HuH-7 (cell line): Measurements from ENCODE around the gene ZMYM3.
"Not testable (repeated sequence)": the region's sequence is repeated elsewhere in the genome, so short reads cannot be mapped to it uniquely, and the experiment has no call there.

ENCODE experiments used
- DNase-seq: peaks from one replicate; pipeline ENCODE4 v3.0.0; 2011; ENCODE audit warnings: low spot score

ZMYM3 gene

DNA sequence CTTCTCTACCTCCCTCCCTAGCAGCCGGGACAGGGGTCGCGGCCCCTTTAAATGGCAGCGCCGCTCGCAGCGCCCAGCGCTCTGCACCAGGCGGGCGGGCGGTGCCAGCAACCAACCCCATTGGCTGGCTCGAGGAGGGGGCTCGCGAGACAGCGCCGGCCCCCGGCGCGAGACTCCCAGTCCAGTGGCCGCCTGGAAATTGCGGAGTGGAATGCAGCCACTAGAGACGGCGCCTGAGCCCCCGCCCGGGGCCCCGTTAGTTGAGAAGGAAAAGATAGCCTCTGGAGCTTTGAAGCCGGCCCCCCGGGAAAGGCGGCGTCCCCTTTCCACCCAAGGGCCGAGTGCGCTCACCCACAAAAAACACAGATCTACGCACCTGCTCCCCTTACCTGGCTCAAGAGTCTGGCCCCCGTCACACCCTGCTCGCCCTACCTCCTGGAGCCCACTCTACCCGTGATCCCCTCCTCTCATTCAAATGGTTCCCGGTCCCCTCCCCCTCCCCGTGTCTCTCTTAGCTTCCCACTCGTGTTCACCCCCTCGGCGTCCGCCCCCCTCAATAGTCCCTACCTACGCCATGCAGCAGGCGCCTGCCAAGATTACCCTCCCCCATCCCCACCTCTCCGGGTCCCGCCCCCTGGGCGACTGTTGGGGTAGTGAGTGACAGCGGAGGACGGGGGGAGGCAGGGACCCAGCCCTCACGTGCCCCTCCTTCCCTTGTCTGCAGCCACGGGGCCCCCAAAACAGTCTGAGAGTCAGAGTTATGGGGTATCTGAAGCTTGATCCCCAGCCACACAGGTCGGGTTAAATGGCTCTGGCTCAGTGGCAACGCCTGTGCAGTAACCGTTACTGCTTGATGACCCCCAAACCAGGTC is at the start of gene ZMYM3:
Gene ZMYM3 (minus strand): TSS at position 49 of the 872 bp plus-strand sequence. CDS start 885 bp downstream, outside the sequence.
- DNase-seq = peak; percentile 88

DNA sequence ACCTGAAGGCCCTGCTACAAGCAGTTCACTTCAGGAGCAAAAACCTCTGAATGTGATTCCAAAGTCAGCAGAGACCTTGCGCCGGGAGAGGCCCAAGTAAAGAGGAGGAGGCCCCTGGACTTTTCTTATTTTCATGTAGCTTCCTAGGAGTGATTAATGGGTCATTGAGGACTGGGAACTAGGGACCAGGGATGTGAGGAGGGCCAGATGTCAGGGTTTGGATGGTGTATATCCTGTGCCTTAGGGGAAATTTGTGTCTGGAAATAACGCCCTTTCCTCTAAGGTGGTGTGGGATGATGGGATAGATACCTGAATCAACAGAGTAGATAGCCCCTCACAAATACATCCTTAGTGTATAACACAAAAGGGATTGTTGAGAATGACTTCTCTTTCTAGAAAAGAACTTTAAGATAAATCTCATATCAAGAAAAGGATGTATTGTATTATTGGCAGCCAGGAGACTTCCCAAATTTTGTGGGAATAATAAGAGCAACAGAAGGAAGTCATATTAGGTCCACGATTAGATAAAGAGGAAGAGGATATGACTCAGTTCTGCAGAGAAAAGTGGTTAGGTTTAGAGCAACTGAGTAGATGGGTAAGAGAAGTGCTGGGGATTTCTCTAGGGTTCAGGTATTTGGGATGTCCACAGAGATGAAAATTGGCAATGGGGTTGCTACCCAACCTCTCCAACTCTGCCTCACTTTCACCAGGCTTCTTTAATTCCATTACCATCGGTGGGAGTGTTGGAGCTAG is 48.7 kb upstream of the ZMYM3 start:
- DNase-seq = no peak

DNA sequence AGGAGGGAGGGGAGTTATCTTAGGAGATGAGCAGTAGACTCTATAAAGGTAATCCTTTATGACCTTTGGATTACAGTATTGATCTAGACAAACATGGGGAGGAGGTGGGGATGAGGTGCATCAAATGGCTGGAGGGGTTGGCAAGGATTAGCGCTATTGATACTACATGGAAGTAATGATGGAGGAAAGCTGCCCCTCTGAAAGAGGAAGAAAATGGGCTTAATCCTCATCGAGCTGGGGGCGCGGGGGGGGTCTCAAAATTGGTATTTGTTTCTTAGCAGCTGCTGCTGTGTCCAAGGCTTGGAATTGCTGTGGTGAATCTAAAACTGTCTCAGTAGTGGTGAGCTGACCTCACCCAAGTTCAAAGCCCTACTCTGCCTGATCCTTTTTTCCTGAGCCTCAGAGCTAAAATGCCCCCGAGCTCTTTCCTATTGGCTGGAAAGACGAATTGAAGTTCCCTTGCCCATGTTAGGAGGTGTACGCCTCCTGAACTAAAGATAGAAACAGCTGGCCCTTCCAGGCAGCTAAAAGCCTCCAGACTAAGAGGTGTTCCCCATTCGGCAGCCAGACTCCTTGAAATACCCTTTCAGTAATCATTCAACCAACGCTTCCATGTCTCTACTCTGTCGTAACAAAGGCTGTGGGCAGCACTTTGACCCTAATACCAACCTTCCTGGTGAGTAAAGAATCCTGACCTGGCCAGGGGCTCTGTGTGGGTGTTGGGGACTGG is 47.4 kb upstream of the ZMYM3 start, which contains the start of gene ITGB1BP2:
Gene ITGB1BP2 (plus strand): TSS at position 556 of the 730 bp plus-strand sequence. CDS start 57 bp downstream, at position 613.
- peak; percentile 22 for DNase-seq

DNA sequence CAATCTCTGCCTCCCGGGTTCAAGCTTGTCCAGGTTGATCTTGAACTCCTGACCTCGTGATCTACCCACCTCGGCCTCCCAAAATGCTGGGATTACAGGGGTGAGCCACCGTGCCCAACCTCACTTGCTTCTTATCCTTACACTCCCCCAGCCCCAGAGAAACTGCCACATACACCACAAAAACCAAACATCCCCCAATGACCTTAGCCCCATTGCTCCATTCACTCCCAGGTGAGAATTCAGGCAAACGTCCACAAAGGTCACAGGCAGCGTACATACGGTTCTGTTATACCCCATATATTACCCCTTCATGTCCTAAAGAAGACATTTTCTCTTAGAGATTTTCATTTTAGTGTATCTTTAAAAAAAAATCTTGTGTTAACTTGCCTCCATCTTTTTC is 46.6 kb upstream of the ZMYM3 start:
- DNase-seq = not testable (repeated sequence)

DNA sequence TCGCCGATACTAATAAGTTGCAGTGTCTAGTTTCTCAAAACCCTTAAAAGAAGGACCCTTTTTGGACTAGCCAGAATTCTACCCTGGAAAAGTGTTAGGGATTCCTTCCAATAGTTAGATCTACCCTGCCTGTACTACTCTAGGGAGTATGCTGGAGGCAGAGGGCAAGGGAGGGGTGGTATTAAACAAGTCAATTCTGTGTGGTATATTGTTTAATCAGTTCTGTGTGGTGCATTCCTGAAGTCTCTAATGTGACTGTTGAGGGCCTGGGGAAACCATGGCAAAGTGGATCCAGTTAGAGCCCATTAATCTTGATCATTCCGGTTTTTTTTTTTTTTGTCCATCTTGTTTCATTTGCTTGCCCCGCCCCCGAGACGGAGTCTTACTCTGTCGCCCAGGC is 46.1 kb upstream of the ZMYM3 start:
- DNase-seq = not testable (repeated sequence)

DNA sequence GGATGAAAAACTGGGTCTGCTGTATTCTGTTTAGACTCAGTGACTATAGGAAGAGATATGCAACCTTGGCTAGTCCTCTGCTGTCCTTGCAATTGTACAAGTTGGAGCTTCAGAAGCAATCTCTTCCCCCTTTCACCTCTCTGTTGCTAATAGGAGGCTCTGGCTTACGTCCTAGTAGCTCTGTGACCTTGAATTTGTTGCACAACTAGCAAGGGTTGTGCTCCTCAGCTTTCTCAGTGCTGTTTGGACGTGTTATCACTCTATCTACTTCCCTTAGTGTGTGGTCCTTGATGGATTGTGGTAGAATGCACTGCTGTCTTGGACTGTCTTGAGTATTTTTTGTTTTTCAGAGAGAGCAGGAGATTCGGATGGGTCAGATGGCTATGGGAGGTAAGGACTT is 44.2 kb upstream of the ZMYM3 start:
- DNase-seq = no peak

DNA sequence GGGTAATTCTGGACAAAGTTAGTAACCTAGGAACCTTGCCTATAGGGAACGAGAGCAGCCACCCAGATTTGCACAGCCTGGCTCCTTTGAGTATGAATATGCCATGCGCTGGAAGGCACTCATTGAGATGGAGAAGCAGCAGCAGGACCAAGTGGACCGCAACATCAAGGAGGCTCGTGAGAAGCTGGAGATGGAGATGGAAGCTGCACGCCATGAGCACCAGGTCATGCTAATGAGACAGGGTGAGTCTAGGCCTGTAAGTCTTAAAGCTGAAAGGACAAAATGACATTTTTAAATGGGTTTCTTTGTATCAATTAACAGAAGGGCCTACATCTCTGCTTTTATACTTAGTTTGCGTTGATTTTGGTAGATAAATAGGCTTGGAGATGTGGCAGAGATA is 42.9 kb upstream of the ZMYM3 start:
- no peak for DNase-seq

DNA sequence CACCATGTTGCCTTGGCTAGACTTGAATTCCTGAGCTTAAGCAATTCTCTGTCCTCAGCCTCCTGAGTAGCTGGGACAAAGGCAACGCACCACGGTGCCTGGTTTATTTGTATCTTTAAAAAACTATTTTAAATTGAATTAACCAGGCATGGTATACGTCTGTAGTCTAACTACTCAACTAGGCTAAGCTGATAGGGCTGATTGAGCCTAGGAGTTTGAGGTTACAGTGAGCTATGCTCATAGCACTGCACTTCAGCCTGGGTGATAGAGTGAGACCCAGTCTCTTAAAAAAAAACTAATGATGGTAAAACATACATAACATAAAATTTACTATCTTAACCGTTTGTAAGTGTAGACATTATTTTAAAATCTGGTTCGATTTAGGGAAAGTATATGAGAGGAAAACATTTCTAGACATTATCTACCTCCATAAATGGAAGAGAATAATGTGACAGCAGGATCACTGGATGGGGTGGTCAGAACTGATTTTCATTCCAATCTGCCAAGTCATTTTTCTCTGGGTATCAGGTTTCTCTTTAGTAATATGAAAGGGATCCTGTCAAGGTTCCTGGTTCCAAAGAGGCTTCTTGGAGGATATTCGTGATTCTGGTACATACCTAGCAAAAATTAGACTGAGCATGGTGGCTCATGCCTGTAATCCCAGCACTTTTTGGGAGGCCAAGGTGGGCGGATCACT is 38.9 kb upstream of the ZMYM3 start:
- DNase-seq = no peak

DNA sequence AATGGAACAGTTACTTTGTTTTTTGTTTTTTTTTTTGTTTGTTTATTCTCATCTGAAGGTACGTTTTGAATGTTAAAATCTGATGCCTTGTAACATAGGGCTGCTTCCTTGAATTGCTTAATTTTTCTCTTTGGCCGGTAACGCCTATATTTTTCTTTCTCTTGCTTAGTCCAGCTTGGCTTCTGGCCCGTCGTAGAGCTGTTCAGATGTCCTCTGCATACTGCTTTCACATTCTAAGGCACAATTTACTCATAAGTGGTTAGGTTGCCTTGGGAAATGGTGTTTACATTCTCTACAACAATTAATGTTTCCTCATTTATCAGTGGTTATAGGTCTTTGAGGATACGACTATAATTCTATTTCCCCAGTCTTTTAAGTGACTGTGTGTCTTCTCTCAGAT is 37.4 kb upstream of the ZMYM3 start:
- no peak for DNase-seq

DNA sequence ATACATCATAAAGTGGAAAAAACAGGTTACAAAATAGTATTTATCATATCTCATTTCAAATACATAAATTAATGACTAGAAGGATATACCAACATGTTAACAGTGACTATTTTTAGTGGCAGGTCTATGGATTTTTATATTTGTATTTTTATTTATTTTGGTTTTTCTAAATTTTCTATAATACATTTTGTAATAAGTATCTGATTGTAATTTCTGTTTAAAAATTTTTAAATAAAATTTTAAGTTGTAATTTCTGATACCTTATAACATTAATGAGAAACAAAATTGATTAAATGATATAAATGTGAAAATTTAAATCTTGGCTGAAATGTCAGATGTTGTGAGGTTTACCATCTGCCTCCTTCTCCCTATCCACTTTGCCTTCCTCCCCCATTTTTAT is 32.0 kb upstream of the ZMYM3 start:
- DNase-seq = no peak

DNA sequence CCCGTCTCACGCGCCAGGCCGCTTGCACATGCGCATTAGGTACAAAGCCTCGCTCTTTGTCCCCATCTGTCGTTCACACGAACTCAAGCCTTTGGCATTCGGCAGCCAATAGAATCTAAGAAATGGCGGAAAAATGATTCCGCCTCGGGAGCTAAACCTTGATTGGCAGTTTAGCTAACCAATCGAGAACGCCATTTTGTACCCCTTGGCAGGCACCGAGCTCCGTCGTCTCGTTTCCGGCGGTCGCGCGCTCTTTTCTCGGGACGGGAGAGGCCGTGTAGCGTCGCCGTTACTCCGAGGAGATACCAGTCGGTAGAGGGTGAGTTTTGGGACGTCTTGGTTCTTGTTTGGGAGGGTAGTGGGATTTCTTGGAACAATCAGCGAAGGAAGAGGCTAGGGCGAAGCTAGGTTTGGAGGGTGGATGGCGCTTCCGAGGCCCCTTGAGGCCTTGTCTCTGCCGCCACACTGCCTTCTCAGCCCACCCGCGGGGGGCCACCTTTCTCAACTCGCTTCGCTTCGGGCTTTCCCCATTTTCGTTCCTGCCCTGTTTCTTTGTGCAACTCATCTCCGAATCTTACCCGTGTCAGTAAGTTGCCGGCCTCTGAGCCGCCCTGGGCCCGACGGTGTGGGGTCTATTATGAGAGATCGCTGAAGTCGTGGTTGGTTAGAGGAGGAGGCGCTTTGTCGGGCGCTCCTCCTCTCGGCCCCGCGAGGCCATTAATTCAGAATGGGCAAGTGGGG is 29.6 kb upstream of the ZMYM3 start, which contains the start of gene NONO:
Gene NONO (plus strand): TSS at position 233 of the 741 bp plus-strand sequence. CDS start 7,003 bp downstream, outside the sequence.
- DNase-seq = peak; percentile 87

DNA sequence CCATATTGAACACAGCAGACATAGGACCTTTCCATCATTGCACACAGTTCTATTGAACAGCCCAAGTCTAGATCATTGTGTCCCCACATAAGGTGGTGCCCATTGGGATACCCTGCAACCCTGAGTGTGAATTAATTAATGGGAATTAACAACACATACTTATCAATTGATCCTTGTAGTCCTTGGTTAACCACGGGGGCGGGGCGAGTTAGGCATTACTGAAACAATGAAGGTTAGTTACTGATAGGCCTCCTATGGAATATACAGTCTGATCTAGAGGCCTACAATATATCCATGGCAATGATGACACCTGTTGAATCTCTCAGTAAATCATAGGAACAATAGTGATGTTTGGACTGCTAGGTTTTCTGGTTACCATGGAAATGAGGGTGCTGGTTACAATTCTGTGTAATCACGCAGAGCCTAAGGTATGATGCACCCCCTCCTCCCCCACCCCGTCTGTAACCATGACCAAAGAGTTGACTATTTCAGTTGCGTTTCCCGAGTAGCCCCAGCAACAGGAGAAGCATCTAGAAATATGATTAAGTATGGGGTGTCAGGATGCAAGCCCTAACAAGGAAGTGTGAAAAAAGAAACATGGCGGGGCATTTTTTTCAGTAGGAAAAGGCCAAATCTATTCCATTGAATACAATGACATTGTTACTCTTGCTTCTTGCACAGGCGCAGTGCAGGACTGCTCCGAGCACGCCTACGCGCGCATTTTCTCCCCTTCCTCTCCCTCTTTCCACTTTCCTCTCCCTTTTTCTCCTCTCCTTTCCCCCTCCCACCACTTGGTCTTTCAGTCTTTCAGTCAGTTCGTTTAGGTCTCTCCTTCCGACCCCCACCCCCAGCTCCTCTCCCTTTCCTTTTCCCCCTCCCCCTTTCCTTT is 28.8 kb upstream of the ZMYM3 start:
- no peak for DNase-seq

DNA sequence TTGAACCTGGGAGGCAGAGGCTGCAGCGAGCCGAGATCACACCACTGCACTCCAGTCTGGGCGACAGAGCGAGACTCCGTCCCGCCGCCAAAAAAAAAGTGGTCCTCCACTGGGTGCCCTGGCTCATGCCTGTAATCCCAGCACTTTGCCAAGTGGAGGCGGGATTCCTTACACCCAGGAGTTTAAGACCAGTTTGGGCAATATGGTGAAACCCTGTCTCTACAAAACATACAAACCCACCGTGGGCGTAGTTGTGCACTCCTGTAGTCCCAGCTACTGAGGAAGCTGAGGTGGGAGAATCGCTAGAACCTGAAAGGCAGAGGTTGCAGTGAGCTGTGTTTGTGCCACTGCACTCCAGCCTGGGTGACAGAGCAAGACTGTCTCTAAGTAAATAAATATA is 27.4 kb upstream of the ZMYM3 start:
- not testable (repeated sequence) for DNase-seq

DNA sequence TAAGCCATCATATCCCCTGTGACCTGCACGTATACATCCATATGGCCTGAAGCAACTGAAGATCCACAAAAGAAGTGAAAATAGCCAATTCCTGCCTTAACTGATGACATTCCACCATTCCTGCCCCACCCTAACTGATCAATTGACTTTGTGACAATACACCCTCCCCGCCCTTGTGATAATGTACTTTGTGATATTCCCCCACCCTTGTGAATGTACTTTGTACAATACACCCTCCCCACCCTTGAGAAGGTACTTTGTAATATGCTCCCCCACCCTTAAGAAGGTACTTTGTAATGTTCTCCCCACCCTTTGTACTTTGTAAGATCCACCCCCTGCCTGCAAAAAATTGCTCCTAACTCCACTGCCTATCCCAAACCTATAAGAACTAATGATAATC is 18.4 kb upstream of the ZMYM3 start:
- not testable (repeated sequence) for DNase-seq

DNA sequence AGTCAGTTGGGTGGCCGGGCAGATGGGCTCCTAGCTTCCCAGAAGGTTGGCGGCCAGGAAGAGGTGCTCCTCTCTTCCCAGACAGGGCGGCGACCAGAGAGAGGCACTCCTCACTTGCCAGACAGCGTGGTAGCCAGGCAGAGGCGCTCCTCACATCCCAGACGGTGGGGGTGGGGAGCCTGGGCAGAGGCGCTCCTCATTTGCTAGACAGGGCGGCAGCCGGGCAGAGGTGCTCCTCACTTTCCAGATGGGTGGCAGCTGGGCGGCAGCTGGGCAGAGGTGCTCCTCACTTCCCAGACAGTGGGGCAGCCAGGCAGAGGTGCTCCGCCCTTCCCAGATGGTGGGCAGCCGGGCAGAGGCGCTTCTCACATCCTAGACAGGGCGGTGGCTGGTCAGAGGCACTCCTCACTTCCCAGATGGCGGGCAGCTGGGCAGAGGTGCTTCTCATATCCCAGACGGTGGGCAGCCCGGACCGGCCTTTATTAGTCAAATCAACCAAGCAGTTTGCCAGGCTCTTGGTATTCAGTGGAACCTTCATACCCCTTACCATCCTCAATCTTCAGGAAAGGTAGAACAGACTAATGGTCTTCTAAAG is 16.0 kb upstream of the ZMYM3 start:
- no peak for DNase-seq

DNA sequence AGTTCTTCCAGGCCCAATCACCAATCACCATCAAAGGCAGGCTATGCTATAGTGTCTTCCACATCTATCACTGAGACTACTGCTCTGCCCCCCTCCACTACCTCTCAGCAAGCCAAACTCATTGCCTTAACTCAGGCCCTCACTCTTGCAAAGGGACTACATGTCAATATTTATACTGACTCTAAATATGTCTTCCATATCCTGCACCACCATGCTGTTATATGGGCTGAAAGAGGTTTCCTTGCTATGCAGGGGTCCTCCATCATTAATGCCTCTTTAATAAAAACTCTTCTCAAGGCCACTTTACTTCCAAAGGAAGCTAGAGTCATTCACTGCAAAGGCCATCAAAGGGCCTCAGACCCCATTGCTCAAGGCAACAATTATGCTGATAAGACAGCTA is 14.7 kb upstream of the ZMYM3 start:
- DNase-seq = not testable (repeated sequence)

DNA sequence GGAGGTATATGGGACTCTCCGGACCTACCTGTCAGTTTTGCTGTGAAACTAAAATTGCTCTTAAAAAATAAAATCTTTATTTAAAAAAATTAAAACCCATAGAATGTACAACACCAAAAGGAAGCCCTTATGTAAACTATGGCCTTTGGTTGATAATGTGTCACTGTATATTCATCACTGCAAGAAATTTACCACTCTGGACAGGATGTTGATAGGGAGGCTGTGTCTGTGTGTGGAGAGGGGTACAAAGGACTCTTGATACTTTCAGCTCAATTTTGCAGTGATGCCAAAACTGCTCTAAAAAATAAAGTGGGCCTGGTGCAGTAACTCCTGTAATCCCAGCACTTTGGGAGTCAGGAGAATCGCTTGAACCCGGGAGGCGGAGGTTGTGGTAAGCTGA is 2.9 kb upstream of the ZMYM3 start:
- no peak for DNase-seq

DNA sequence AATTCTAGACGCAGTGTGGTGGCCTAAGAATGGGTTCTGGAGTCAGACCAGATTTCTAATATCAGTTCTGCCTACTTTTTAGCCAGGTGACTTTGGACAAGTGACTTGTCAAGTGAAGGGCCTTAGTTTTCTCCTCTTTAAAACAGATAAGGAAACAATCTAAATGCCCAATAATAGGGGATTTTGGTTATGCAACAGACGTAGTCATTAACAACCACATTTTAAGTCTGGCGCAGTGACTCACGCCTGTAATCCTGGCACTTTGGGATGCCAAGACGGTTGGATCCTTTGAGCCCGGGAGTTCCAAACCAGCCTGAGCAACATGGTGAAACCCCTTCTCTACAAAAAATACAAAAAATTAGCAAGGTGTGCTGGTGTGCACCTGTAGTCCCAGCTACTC is 2.1 kb upstream of the ZMYM3 start:
- DNase-seq = no peak
